T-helper 9 cell (primary cell): Measurements from ENCODE around the gene TMEM143.
"Not testable (repeated sequence)": the region's sequence is repeated elsewhere in the genome, so short reads cannot be mapped to it uniquely, and the experiment has no call there.

Experiments used
- DNase-seq: peaks from one replicate; pipeline ENCODE4 v3.0.0-alpha.2; 2020

Gene TMEM143

GRCh38 chr19:48390188-48391099, 26.7 kb upstream of the TMEM143 start:
- DNase-seq, result peak; percentile 44

GRCh38 chr19:48386981-48387380, 23.2 kb upstream of the TMEM143 start:
- DNase-seq, result no peak

- no peak for DNase-seq
Observed at GRCh38 chr19:48385461-48386087, 21.8 kb upstream of the TMEM143 start.

- no peak for DNase-seq
Observed at GRCh38 chr19:48382286-48382685, 18.5 kb upstream of the TMEM143 start.

- no peak for DNase-seq
Observed at GRCh38 chr19:48381178-48381950, 17.6 kb upstream of the TMEM143 start.

- no peak for DNase-seq
Observed at GRCh38 chr19:48379058-48379457, 15.3 kb upstream of the TMEM143 start.

GRCh38 chr19:48378194-48378570, 14.4 kb upstream of the TMEM143 start:
- no peak for DNase-seq

GRCh38 chr19:48373567-48373966, 9.8 kb upstream of the TMEM143 start:
- DNase-seq, result no peak

GRCh38 chr19:48372904-48373303, 9.2 kb upstream of the TMEM143 start:
- DNase-seq, result no peak

GRCh38 chr19:48371771-48372170, 8.0 kb upstream of the TMEM143 start:
- not testable (repeated sequence) for DNase-seq

- no peak for DNase-seq
Observed at GRCh38 chr19:48371367-48371766, 7.6 kb upstream of the TMEM143 start.

GRCh38 chr19:48370955-48371354, 7.2 kb upstream of the TMEM143 start:
- no peak for DNase-seq

- no peak for DNase-seq
Observed at GRCh38 chr19:48368936-48369335, 5.2 kb upstream of the TMEM143 start.

- DNase-seq, result no peak
Observed at GRCh38 chr19:48367855-48368254, 4.1 kb upstream of the TMEM143 start.

GRCh38 chr19:48365602-48366001, 1.9 kb upstream of the TMEM143 start:
- DNase-seq, result no peak

GRCh38 chr19:48364598-48365348, 1.0 kb upstream of the TMEM143 start:
- no peak for DNase-seq

- no peak for DNase-seq
Observed at GRCh38 chr19:48363500-48363809, 285 bp downstream of the TMEM143 start.

- DNase-seq, result peak; percentile 88
Observed at GRCh38 chr19:48362716-48363499, 832 bp downstream of the TMEM143 start.

- no peak for DNase-seq
Observed at GRCh38 chr19:48361912-48362311, 1.8 kb downstream of the TMEM143 start.

GRCh38 chr19:48359123-48359522, 4.6 kb downstream of the TMEM143 start:
- DNase-seq, result no peak

- no peak for DNase-seq
Observed at GRCh38 chr19:48355365-48355954, 8.3 kb downstream of the TMEM143 start.
